HCT116 (cell line): ENCODE results near the gene CENPP. TPM values are rescaled to one million over a fixed set of nuclear protein-coding genes. Genes with fewer than 3 reads are reported as not detected.

Source experiments
- ATAC-seq: fragments of 200-7000 bp; cut with Tn5 transposase; 2 replicates; pipeline ENCODE4 v1.9.1; 2020; ENCODE audit warnings: mild to moderate bottlenecking, moderate library complexity
- BruUV-seq: library from RNA; stranded (reverse); fragments of 400-500 nt; replicated peaks from 2 replicates; lab custom pipeline; 2021; lab: Mats Ljungman, UMichigan
- CTCF ChIA-PET: fragments of 300-600 bp; sonication (Branson Sonifier 250); formaldehyde crosslinking; loops from one replicate; lab custom pipeline; 2021; ENCODE audit warnings: antibody characterized with exemption; lab: Charles Lee
- POLR2A ChIA-PET: fragments of 300-600, 350-600 bp; sonication (Branson Sonifier 250); formaldehyde crosslinking; loops from one replicate; lab custom pipeline; 2021; ENCODE audit warnings: antibody characterized with exemption; lab: Charles Lee
- RAD21 ChIA-PET, 2 experiments: fragments of 300-600 bp; sonication (Branson Sonifier 250); formaldehyde crosslinking; loops; one replicate each; lab custom pipeline; 2023; ENCODE audit warnings: low total read pairs in 2 of 2; ENCODE audit not compliant: uncharacterized antibody in 2 of 2, unreplicated experiment in 2 of 2, low non-redundant PET in 1 of 2; lab: Charles Lee
- DNase-seq: peaks from one replicate; pipeline ENCODE4 v3.0.0-alpha.2; 2010; ENCODE audit warnings: low read depth, low spot score
- H2AFZ ChIP-seq: fragments of 200-600 bp; shearing (Covaris generic), sonication (generic); 2 replicates; pipeline ENCODE4 v1.6.1; 2017; ENCODE audit warnings: low read depth, mixed run types, mixed read lengths, antibody characterized with exemption, low read length; ENCODE audit not compliant: poor library complexity, severe bottlenecking
- H3K27ac ChIP-seq: 2 replicates; pipeline ENCODE4 v1.5.1; 2012; ENCODE audit warnings: low read depth, low read length
- H3K27me3 ChIP-seq: fragments of 200-600 bp; sonication (generic); 2 replicates; pipeline ENCODE4 v1.6.1; 2016; ENCODE audit warnings: mixed run types, low read length, mixed read lengths; ENCODE audit not compliant: insufficient read depth
- H3K36me3 ChIP-seq, 2 experiments: fragments of 200-500 bp in 1 of 2; fragments of 200-600 bp in 1 of 2; sonication (Bioruptor generic) in 1 of 2; sonication (generic) in 1 of 2; 2 replicates each; pipeline versions ENCODE4 v1.5.1 to v1.6.1; 2014 to 2016; ENCODE audit warnings: low read length in 2 of 2, inconsistent platforms in 1 of 2, mixed read lengths in 1 of 2, mixed run types in 1 of 2; ENCODE audit not compliant: insufficient read depth in 2 of 2, control insufficient read depth in 1 of 2
- H3K4me1 ChIP-seq, 2 experiments: fragments of 200-600 bp in 1 of 2; sonication (generic) in 1 of 2; 2 replicates each; pipeline versions ENCODE4 v1.5.1 to v1.6.1; 2012 to 2017; ENCODE audit warnings: low read length in 2 of 2, inconsistent platforms in 1 of 2, mild to moderate bottlenecking in 1 of 2, mixed read lengths in 1 of 2, mixed run types in 1 of 2, moderate library complexity in 1 of 2; ENCODE audit not compliant: insufficient read depth in 2 of 2, control insufficient read depth in 1 of 2
- H3K4me2 ChIP-seq: fragments of 200-600 bp; sonication (generic); 2 replicates; pipeline ENCODE4 v1.6.1; 2017; ENCODE audit warnings: mixed run types, low read length, mixed read lengths
- H3K4me3 ChIP-seq, 2 experiments: fragments of 200-600 bp in 1 of 2; sonication (generic) in 1 of 2; replicated peaks in 1 of 2; 2 replicates each; pipeline ENCODE4 v1.5.1; 2011 to 2016; ENCODE audit warnings: low read length in 2 of 2, control low read depth in 1 of 2, low read depth in 1 of 2, mild to moderate bottlenecking in 1 of 2, mixed read lengths in 1 of 2, mixed run types in 1 of 2
- H3K79me2 ChIP-seq: fragments of 200-600 bp; sonication (generic); 2 replicates; pipeline ENCODE4 v1.6.1; 2017; ENCODE audit warnings: mild to moderate bottlenecking, mixed run types, low read length, moderate library complexity, mixed read lengths; ENCODE audit not compliant: insufficient read depth
- H3K9ac ChIP-seq: fragments of 200-600 bp; sonication (generic); 2 replicates; pipeline ENCODE4 v1.6.1; 2016; ENCODE audit warnings: low read length, mixed read lengths
- H3K9me2 ChIP-seq: fragments of 200-600 bp; sonication (generic), shearing (Covaris generic); 2 replicates; pipeline ENCODE4 v1.6.1; 2017; ENCODE audit warnings: mixed run types, mild to moderate bottlenecking, moderate library complexity; ENCODE audit not compliant: insufficient read depth
- H3K9me3 ChIP-seq, 2 experiments: fragments of 200-500 bp in 1 of 2; fragments of 200-600 bp in 1 of 2; sonication (Bioruptor generic) in 1 of 2; sonication (generic) in 1 of 2; 2 replicates each; pipeline ENCODE4 v1.6.1; 2014 to 2017; ENCODE audit warnings: low read length in 2 of 2, mixed read lengths in 2 of 2, inconsistent platforms in 1 of 2, low read depth in 1 of 2, mild to moderate bottlenecking in 1 of 2, mixed run types in 1 of 2, moderate library complexity in 1 of 2; ENCODE audit not compliant: control insufficient read depth in 1 of 2, insufficient read depth in 1 of 2
- H4K20me1 ChIP-seq: fragments of 200-600 bp; sonication (generic), shearing (Covaris generic); 2 replicates; pipeline ENCODE4 v1.6.1; 2017; ENCODE audit warnings: mixed run types, mild to moderate bottlenecking, moderate library complexity; ENCODE audit not compliant: insufficient read depth
- CBX3 ChIP-seq: IDR thresholded peaks from 2 replicates; pipeline ENCODE4 v1.6.1; 2012; ENCODE audit warnings: low read depth
- CEBPB ChIP-seq: IDR thresholded peaks from 2 replicates; pipeline ENCODE4 v1.6.1; 2012; ENCODE audit warnings: low read depth
- CTCF ChIP-seq, 3 experiments: fragments of 200-600 bp in 1 of 3; sonication (generic) in 1 of 3; IDR thresholded peaks in 2 of 3; conservative IDR thresholded peaks in 1 of 3; 2 replicates each; pipeline ENCODE4 v1.5.1; 2012 to 2017; ENCODE audit warnings: low read depth in 2 of 3, low read length in 2 of 3, antibody characterized with exemption in 1 of 3, borderline replicate concordance in 1 of 3, control low read depth in 1 of 3, mild to moderate bottlenecking in 1 of 3, mixed read lengths in 1 of 3, mixed run types in 1 of 3, moderate library complexity in 1 of 3; ENCODE audit not compliant: insufficient read depth in 1 of 3
- EGR1 ChIP-seq: IDR thresholded peaks from 2 replicates; pipeline ENCODE4 v1.6.1; 2012; ENCODE audit warnings: low read depth
- ELF1 ChIP-seq: IDR thresholded peaks from 2 replicates; pipeline ENCODE4 v1.6.1; 2012; ENCODE audit warnings: low read depth, borderline replicate concordance
- EZH2phosphoT487 ChIP-seq: fragments of 200-600 bp; IDR thresholded peaks from 2 replicates; pipeline ENCODE4 v1.6.1; 2018; ENCODE audit warnings: antibody characterized with exemption, borderline replicate concordance
- FOSL1 ChIP-seq: IDR thresholded peaks from 2 replicates; pipeline ENCODE4 v1.6.1; 2012; ENCODE audit warnings: low read depth
- JUND ChIP-seq: IDR thresholded peaks from 2 replicates; pipeline ENCODE4 v1.6.1; 2012
- MAX ChIP-seq: IDR thresholded peaks from 2 replicates; pipeline ENCODE4 v1.6.1; 2012
- POLR2A ChIP-seq: IDR thresholded peaks from 2 replicates; pipeline ENCODE4 v1.7.0; 2011; ENCODE audit warnings: borderline replicate concordance; ENCODE audit not compliant: insufficient read depth, insufficient read length; ENCODE audit errors: extremely low read depth
- SP1 ChIP-seq: IDR thresholded peaks from 2 replicates; pipeline ENCODE4 v1.6.1; 2012; ENCODE audit warnings: low read depth
- TCF7L2 ChIP-seq: IDR thresholded peaks from 2 replicates; pipeline ENCODE4 v1.7.0; 2011; ENCODE audit warnings: borderline replicate concordance, inconsistent platforms; ENCODE audit not compliant: insufficient read depth, insufficient read length; ENCODE audit errors: extremely low read depth
- YY1 ChIP-seq: IDR thresholded peaks from 2 replicates; pipeline ENCODE4 v1.6.1; 2011; ENCODE audit warnings: low read length, low read depth, moderate library complexity, mild to moderate bottlenecking; ENCODE audit not compliant: insufficient replicate concordance; ENCODE audit errors: extremely low read depth
- ZFX ChIP-seq: fragments of 450-650 bp; IDR thresholded peaks from 2 replicates; pipeline ENCODE4 v1.6.1; 2017
- ZNF274 ChIP-seq: fragments of 200-500 bp; sonication (Bioruptor generic); IDR thresholded peaks from 2 replicates; pipeline ENCODE4 v1.6.1; 2014; ENCODE audit warnings: mild to moderate bottlenecking, low read depth, low read length, inconsistent platforms
- intact Hi-C: fragments of 100-400 bp; cut with micrococcal nuclease; formaldehyde crosslinking; loops from 2 replicates; pipeline ENCODE4 v1.10.0; 2022
- total RNA-seq: library from RNA; stranded (reverse); gene quantifications from one replicate; pipeline ENCODE4 v1.2.1, GENCODE V29; 2021; ENCODE audit not compliant: unreplicated experiment
- TF ChIP-seq, protein P1 (sequence below): IDR thresholded peaks from 2 replicates; pipeline ENCODE4 v1.6.1; 2011; ENCODE audit warnings: mild to moderate bottlenecking, low read length, moderate library complexity; ENCODE audit not compliant: insufficient replicate concordance; ENCODE audit errors: extremely low read depth
- TF ChIP-seq, protein P2 (sequence below): IDR thresholded peaks from 2 replicates; pipeline ENCODE4 v1.6.1; 2012

CENPP gene
- total RNA-seq, 1 experiment from 2014 or later: 7.0 TPM

GRCh38 chr9:92385001-92385400 is 59.2 kb downstream of the CENPP start:
- ChIA-PET CTCF (no interaction called here), RAD21 (no interaction called here), POLR2A (no interaction called here)
- BruUV-seq: no TSS peak
- no peak overlapping the region for H2AFZ ChIP-seq
- H3K4me1 ChIP-seq: peaks cover 0 to 5% of the 10 kb centered on the region in 2 experiments; a peak in 1 of 4 replicates
- no peak overlapping the region for H3K9ac ChIP-seq
- no peaks in the 10 kb centered on the region for H3K9me2 ChIP-seq
- ATAC-seq (no peak), DNase-seq (no peak)
- no peak overlapping the region for H3K4me2 ChIP-seq
- intact Hi-C loops: no loop called here
- no peak overlapping the region for H3K4me3 ChIP-seq
- no peaks in the 10 kb centered on the region for H3K27me3 ChIP-seq
- no peaks in the 10 kb centered on the region for H4K20me1 ChIP-seq
- H3K9me3 ChIP-seq: no peaks in the 10 kb centered on the region
- H3K36me3 ChIP-seq: no peaks in the 10 kb centered on the region
- H3K79me2 ChIP-seq: no peaks in the 10 kb centered on the region
- no peak overlapping the region for H3K27ac ChIP-seq
- TF ChIP-seq EGR1: no peak
- TF ChIP-seq SP1: no peak
- TF ChIP-seq EZH2phosphoT487: no peak
- no peak for TF ChIP-seq CTCF (IDR thresholded peaks at IDR 0.05 in 2 of 3, conservative IDR thresholded peaks at IDR 0.05 in 1 of 3; ENCODE audit: borderline replicate concordance in 1 of 3, insufficient read depth in 1 of 3, low read depth in 2 of 3, low read length in 2 of 3)
- TF ChIP-seq ELF1: no peak
- no peak for TF ChIP-seq FOSL1
- no peak for TF ChIP-seq TCF7L2
- no peak for TF ChIP-seq POLR2A
- no peak for TF ChIP-seq ZNF274
- TF ChIP-seq, protein P1, sequence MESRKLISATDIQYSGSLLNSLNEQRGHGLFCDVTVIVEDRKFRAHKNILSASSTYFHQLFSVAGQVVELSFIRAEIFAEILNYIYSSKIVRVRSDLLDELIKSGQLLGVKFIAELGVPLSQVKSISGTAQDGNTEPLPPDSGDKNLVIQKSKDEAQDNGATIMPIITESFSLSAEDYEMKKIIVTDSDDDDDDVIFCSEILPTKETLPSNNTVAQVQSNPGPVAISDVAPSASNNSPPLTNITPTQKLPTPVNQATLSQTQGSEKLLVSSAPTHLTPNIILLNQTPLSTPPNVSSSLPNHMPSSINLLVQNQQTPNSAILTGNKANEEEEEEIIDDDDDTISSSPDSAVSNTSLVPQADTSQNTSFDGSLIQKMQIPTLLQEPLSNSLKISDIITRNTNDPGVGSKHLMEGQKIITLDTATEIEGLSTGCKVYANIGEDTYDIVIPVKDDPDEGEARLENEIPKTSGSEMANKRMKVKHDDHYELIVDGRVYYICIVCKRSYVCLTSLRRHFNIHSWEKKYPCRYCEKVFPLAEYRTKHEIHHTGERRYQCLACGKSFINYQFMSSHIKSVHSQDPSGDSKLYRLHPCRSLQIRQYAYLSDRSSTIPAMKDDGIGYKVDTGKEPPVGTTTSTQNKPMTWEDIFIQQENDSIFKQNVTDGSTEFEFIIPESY: no peak
- TF ChIP-seq, protein P2, sequence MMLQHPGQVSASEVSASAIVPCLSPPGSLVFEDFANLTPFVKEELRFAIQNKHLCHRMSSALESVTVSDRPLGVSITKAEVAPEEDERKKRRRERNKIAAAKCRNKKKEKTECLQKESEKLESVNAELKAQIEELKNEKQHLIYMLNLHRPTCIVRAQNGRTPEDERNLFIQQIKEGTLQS: no peak
- no peak for TF ChIP-seq YY1
- TF ChIP-seq CEBPB: no peak
- no peak for TF ChIP-seq ZFX
- TF ChIP-seq MAX: no peak
- no peak for TF ChIP-seq CBX3
- TF ChIP-seq JUND: no peak
